Stimulated activated memory B cell treated with anti-CD40 and anti-IgM and Interleukin-4, amounts not matched to agents 10 μg/mL and 1 μg/mL and 100 μg/mL, for 72 hours (primary cell): ENCODE results near the gene PRKG2.
"Not testable (repeated sequence)": the region's sequence is repeated elsewhere in the genome, so short reads cannot be mapped to it uniquely, and the experiment has no call there.

ENCODE experiments used
- ATAC-seq: fragments of 150-1000 bp; cut with Tn5 transposase; 2 replicates; pipeline ENCODE4 v1.10.0; 2021
- H3K27ac Mint-ChIP-seq: one replicate; pipeline ENCODE4 v1.8.0; 2022; ENCODE audit warnings: mild to moderate bottlenecking, mixed read lengths
- H3K27me3 Mint-ChIP-seq: one replicate; pipeline ENCODE4 v1.8.0; 2022; ENCODE audit warnings: mixed read lengths
- H3K36me3 Mint-ChIP-seq: one replicate; pipeline ENCODE4 v1.8.0; 2022; ENCODE audit warnings: mixed read lengths
- H3K4me1 Mint-ChIP-seq: one replicate; pipeline ENCODE4 v1.8.0; 2022; ENCODE audit warnings: mixed read lengths
- H3K4me3 Mint-ChIP-seq: one replicate; pipeline ENCODE4 v1.8.0; 2022; ENCODE audit warnings: mild to moderate bottlenecking, moderate library complexity, mixed read lengths
- H3K9me3 Mint-ChIP-seq: one replicate; pipeline ENCODE4 v1.8.0; 2022; ENCODE audit warnings: mixed read lengths

Gene PRKG2

DNA sequence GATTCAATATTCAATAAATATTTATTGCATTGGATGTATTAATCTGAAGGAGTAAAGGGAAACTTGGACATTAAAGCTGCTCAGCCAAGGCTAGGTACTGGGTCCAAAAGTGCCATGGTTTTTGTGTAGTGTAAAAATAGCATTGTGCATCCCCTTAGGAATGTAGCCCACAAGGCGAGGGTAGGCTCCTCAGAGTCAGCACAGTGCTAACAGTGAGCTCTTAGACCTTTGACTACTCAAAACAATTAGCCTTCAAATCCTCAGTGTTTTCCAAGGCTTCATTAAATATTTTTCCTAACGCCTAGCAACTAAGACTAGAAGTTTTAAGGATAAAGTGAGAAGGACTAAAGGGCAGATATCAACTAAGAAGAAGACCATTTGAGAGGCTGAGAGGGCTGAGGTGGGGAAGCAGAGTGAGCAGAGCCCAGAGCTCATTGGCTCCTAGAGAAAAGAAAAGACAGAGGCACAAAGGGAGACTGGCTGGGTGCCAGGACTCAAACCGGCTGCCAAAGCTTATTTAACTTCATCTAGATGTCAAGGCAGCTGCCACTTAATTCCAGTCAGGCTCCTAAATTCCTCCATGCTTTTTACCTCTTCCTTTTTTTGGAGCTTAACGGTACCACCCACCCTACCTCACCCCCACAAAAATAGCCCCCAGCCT lies 17.0 kb downstream of the PRKG2 start:
- Mint-ChIP-seq H3K4me3 (no peak overlapping the region), H3K27ac (no peak overlapping the region), H3K4me1 (no peaks in the 10 kb centered on the region), H3K36me3 (no peaks in the 10 kb centered on the region), H3K9me3 (no peaks in the 10 kb centered on the region), H3K27me3 (no peaks in the 10 kb centered on the region)
- ATAC-seq, result no peak

DNA sequence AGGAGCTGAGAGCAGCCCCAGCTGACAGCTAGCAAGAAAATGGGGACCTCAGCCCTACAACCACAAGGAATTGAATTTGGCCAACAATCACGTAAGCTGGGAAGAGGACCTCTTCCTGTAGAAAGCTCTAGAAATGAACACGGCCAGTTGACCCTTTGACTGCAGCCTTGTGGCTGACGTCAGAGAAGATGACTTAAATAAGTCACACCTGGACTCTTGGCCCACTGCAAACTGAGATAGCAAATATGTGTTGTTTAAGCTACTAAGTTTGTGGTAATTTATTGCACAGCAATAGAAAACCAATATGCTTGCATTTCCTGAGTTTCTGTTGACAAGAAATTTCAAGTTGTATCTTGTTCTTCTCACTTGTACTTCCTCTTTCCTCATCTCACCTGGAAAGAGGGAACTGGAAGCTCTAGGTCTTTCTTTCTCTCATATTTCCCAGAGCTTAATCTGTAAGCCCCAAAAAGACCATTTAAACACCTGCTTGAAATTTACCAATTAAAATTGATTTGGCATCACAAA lies 18.8 kb downstream of the PRKG2 start:
- H3K27ac Mint-ChIP-seq, result no peak overlapping the region

GRCh38 chr4:81195475-81195874 lies 19.5 kb downstream of the PRKG2 start:
- H3K4me3 Mint-ChIP-seq, result no peak overlapping the region
- H3K4me1 Mint-ChIP-seq, result no peaks in the 10 kb centered on the region
- no peaks in the 10 kb centered on the region for H3K36me3 Mint-ChIP-seq
- no peaks in the 10 kb centered on the region for H3K27me3 Mint-ChIP-seq
- no peak for ATAC-seq
- peaks cover 3% of the 10 kb centered on the region for H3K9me3 Mint-ChIP-seq
- no peak overlapping the region for H3K27ac Mint-ChIP-seq

More for the DNA sequence above, 18.8 kb downstream of the PRKG2 start:
- Mint-ChIP-seq H3K9me3 (peaks cover 1% of the 10 kb centered on the region), H3K27me3 (no peaks in the 10 kb centered on the region), H3K4me3 (no peak overlapping the region), H3K4me1 (no peaks in the 10 kb centered on the region), H3K36me3 (no peaks in the 10 kb centered on the region)
- ATAC-seq, result no peak

DNA sequence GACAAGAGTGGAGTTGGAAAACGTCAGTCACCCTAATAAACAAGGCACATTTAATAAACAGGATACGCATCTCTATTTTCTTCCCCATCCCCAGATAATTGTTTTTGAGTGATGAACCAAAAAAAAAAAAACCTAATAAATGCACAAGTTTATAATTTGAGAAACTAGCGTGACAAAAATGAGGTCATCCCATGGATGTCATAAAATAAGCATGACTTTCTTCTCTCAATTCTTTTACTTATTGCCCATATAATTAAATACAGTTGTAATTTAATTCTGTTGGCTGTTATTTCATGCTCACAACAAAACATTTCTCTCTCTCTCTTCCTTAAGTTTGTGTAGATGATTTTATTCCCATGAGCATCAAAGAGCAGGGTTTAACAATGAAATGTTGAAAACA lies 20.7 kb downstream of the PRKG2 start:
- Mint-ChIP-seq H3K27ac (no peak overlapping the region), H3K27me3 (no peaks in the 10 kb centered on the region), H3K36me3 (no peaks in the 10 kb centered on the region), H3K9me3 (peaks cover 3% of the 10 kb centered on the region), H3K4me1 (no peaks in the 10 kb centered on the region), H3K4me3 (no peak overlapping the region)
- ATAC-seq, result no peak

DNA sequence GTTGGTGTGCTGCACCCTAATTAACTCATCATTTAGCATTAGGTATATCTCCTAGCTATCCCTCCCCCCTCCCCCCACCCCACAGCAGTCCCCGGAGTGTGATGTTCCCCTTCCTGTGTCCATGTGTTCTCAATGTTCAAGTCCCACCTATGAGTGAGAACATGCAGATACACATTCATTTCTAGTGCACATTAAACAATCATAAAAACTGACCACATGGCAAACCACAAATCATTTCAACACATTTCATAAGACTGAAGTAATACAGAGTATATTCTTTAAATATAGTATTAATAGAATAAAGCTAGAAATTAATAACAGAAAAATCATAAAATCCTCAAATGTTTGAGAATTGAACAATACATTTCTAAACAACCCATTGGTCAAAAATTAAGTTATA lies 34.1 kb downstream of the PRKG2 start:
- ATAC-seq, result no peak
- Mint-ChIP-seq H3K27ac (no peak overlapping the region), H3K36me3 (no peaks in the 10 kb centered on the region), H3K4me3 (no peak overlapping the region), H3K4me1 (no peaks in the 10 kb centered on the region), H3K27me3 (peaks cover 22% of the 10 kb centered on the region), H3K9me3 (peaks cover 6% of the 10 kb centered on the region)

DNA sequence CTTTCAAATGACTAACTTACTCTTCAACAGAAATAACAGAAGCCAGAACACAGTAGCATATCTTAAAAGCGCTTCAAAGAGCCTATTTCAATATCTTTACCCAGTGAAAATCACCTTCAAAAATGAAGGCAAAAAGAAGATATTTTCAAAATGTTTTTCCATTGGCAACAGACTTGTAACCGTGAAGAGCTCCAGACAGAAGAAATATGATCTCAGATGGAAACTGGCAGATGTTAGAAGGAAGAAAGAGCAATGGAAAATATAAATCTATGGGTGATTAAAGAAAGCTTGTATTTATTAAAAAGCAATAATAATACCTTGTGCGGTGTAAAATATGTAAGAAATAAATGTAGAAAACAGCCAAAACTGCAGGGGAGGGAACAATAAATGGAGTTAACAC lies 35.7 kb downstream of the PRKG2 start:
- ATAC-seq, result no peak
- peaks cover 22% of the 10 kb centered on the region for H3K27me3 Mint-ChIP-seq
- no peak overlapping the region for H3K27ac Mint-ChIP-seq
- H3K36me3 Mint-ChIP-seq, result no peaks in the 10 kb centered on the region
- no peaks in the 10 kb centered on the region for H3K4me1 Mint-ChIP-seq
- no peak overlapping the region for H3K4me3 Mint-ChIP-seq
- H3K9me3 Mint-ChIP-seq, result peaks cover 6% of the 10 kb centered on the region

DNA sequence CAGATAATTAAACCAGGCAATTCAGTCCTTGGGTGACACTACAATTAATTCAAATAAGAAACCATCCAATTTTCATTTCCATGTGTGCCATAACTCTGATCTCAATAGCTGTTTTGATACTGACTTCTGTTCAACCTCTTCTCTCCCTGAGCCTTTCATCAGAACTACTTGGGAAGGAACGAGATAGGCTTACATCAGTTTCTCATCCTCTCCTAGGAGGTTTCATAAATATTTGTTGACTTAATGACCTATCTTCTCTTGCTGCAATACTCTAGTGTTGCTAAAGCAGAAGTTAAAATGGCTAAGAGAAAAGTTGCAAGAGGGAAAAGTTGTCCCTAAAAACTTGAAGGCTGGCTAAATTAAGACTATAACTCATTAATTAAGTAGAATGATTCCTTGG lies 41.8 kb downstream of the PRKG2 start:
- H3K4me1 Mint-ChIP-seq, result no peaks in the 10 kb centered on the region
- H3K4me3 Mint-ChIP-seq, result no peak overlapping the region
- no peaks in the 10 kb centered on the region for H3K36me3 Mint-ChIP-seq
- ATAC-seq, result no peak
- no peak overlapping the region for H3K27ac Mint-ChIP-seq
- peaks cover 2% of the 10 kb centered on the region for H3K9me3 Mint-ChIP-seq
- H3K27me3 Mint-ChIP-seq, result peaks cover 1% of the 10 kb centered on the region

- no peak for ATAC-seq
- Mint-ChIP-seq H3K4me1 (no peaks in the 10 kb centered on the region), H3K4me3 (no peak overlapping the region), H3K9me3 (no peaks in the 10 kb centered on the region), H3K27me3 (no peaks in the 10 kb centered on the region), H3K36me3 (no peaks in the 10 kb centered on the region), H3K27ac (no peak overlapping the region)
Measured at GRCh38 chr4:81166458-81167160, 48.4 kb downstream of the PRKG2 start.

DNA sequence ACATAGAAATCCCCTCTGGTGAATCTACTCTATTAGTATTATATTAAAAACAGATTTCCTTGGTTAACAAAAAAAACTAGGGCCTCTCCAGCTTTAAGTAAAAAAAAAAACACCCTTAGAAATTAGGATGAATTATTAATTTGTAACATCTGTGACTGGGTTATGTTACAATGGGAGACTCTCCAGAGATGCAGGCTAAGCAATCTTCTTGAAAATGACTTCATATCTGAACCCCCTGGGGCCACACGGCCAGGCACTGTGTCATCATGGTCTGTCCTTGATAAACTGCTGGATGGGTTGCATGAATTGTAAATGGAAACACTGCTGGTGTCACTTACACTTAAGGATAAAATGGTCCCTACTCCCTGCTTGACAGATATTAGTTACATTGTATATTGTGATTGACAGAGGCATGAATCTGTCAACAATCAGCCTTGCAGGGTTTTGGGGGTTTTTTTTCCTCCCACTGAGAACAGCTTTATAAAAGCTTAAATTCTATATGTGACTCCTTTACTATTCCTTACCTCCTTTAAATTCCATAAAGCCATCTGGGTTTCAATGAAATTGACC lies 49.1 kb downstream of the PRKG2 start:
- H3K4me1 Mint-ChIP-seq, result no peaks in the 10 kb centered on the region
- H3K27ac Mint-ChIP-seq, result no peak overlapping the region
- H3K9me3 Mint-ChIP-seq, result no peaks in the 10 kb centered on the region
- H3K4me3 Mint-ChIP-seq, result no peak overlapping the region
- H3K27me3 Mint-ChIP-seq, result no peaks in the 10 kb centered on the region
- no peaks in the 10 kb centered on the region for H3K36me3 Mint-ChIP-seq
- ATAC-seq, result no peak

- H3K4me3 Mint-ChIP-seq, result no peak overlapping the region
- ATAC-seq, result no peak
- no peaks in the 10 kb centered on the region for H3K36me3 Mint-ChIP-seq
- no peaks in the 10 kb centered on the region for H3K27me3 Mint-ChIP-seq
- no peaks in the 10 kb centered on the region for H3K4me1 Mint-ChIP-seq
- H3K27ac Mint-ChIP-seq, result no peak overlapping the region
- no peaks in the 10 kb centered on the region for H3K9me3 Mint-ChIP-seq
Measured at GRCh38 chr4:81164623-81165416, 50.2 kb downstream of the PRKG2 start.

- H3K4me1 Mint-ChIP-seq, result no peaks in the 10 kb centered on the region
- H3K9me3 Mint-ChIP-seq, result no peaks in the 10 kb centered on the region
- no peaks in the 10 kb centered on the region for H3K36me3 Mint-ChIP-seq
- H3K27me3 Mint-ChIP-seq, result no peaks in the 10 kb centered on the region
- no peak overlapping the region for H3K27ac Mint-ChIP-seq
- no peak for ATAC-seq
- no peak overlapping the region for H3K4me3 Mint-ChIP-seq
Measured at GRCh38 chr4:81164126-81164525, 50.9 kb downstream of the PRKG2 start.

- no peak for ATAC-seq
- H3K36me3 Mint-ChIP-seq, result no peaks in the 10 kb centered on the region
- H3K4me3 Mint-ChIP-seq, result no peak overlapping the region
- no peaks in the 10 kb centered on the region for H3K9me3 Mint-ChIP-seq
- H3K27me3 Mint-ChIP-seq, result no peaks in the 10 kb centered on the region
- H3K4me1 Mint-ChIP-seq, result no peaks in the 10 kb centered on the region
- H3K27ac Mint-ChIP-seq, result no peak overlapping the region
Measured at GRCh38 chr4:81162752-81163458, 52.1 kb downstream of the PRKG2 start.

- not testable (repeated sequence) for H3K4me1 Mint-ChIP-seq, H3K36me3 Mint-ChIP-seq, H3K27me3 Mint-ChIP-seq, H3K9me3 Mint-ChIP-seq, ATAC-seq, H3K27ac Mint-ChIP-seq
- H3K4me3 Mint-ChIP-seq, result peak overlapping the region; percentile 53
Measured at GRCh38 chr4:81153714-81154323, 61.2 kb downstream of the PRKG2 start.

- Mint-ChIP-seq H3K36me3 (no peaks in the 10 kb centered on the region), H3K27ac (no peak overlapping the region), H3K4me3 (no peak overlapping the region), H3K9me3 (peaks cover 3% of the 10 kb centered on the region), H3K27me3 (no peaks in the 10 kb centered on the region), H3K4me1 (no peaks in the 10 kb centered on the region)
- no peak for ATAC-seq
Measured at GRCh38 chr4:81152839-81153713, 61.9 kb downstream of the PRKG2 start.
